Endothelial cell (in vitro differentiated cells): ENCODE data around the gene RNASET2. TPM values are rescaled to one million over a fixed set of nuclear protein-coding genes. Genes with fewer than 3 reads are reported as not detected.
A peak's percentile ranks its signal among the peaks of the same experiment; 100 is the strongest.

Experiments
- DNase-seq: peaks from one replicate; pipeline ENCODE4 v3.0.0; 2021; ENCODE audit warnings: low spot score
- H3K27ac Mint-ChIP-seq: one replicate; pipeline ENCODE4 v1.8.0; 2021; ENCODE audit warnings: mixed read lengths, inconsistent platforms; ENCODE audit not compliant: unreplicated experiment
- H3K27me3 Mint-ChIP-seq: one replicate; pipeline ENCODE4 v1.8.0; 2021; ENCODE audit warnings: mild to moderate bottlenecking, moderate library complexity, mixed read lengths, inconsistent platforms; ENCODE audit not compliant: unreplicated experiment
- H3K36me3 Mint-ChIP-seq: one replicate; pipeline ENCODE4 v1.8.0; 2021; ENCODE audit warnings: mild to moderate bottlenecking, low read depth, mixed read lengths, inconsistent platforms; ENCODE audit not compliant: unreplicated experiment
- H3K4me1 Mint-ChIP-seq: one replicate; pipeline ENCODE4 v1.8.0; 2021; ENCODE audit warnings: mild to moderate bottlenecking, mixed read lengths, inconsistent platforms; ENCODE audit not compliant: unreplicated experiment
- H3K4me3 Mint-ChIP-seq: one replicate; pipeline ENCODE4 v1.8.0; 2021; ENCODE audit warnings: mild to moderate bottlenecking, mixed read lengths, inconsistent platforms; ENCODE audit not compliant: unreplicated experiment
- H3K9me3 Mint-ChIP-seq: one replicate; pipeline ENCODE4 v1.8.0; 2021; ENCODE audit warnings: mixed read lengths, inconsistent platforms; ENCODE audit not compliant: unreplicated experiment
- total RNA-seq: library from RNA; stranded (reverse); fragmentation: NEBNext Ultra II Directional; extraction: Animal tissue kit (Norgen Biotek cat#: 25700); gene quantifications from one replicate; pipeline ENCODE4 v1.2.1, GENCODE V29; 2021; ENCODE audit not compliant: unreplicated experiment
- TF ChIP-seq, protein P1 (sequence below): fragments of 200-600 bp; sonication (generic); IDR thresholded peaks from one replicate; pipeline ENCODE4 v1.5.0; 2021; ENCODE audit warnings: antibody characterized with exemption; ENCODE audit not compliant: unreplicated experiment

The RNASET2 gene
- total RNA-seq, 1 donor from 2014 or later = 11.6 TPM

- DNase-seq = no peak
- H3K9me3 Mint-ChIP-seq = peaks cover 3% of the 10 kb centered on the region
- TF ChIP-seq, protein P1, sequence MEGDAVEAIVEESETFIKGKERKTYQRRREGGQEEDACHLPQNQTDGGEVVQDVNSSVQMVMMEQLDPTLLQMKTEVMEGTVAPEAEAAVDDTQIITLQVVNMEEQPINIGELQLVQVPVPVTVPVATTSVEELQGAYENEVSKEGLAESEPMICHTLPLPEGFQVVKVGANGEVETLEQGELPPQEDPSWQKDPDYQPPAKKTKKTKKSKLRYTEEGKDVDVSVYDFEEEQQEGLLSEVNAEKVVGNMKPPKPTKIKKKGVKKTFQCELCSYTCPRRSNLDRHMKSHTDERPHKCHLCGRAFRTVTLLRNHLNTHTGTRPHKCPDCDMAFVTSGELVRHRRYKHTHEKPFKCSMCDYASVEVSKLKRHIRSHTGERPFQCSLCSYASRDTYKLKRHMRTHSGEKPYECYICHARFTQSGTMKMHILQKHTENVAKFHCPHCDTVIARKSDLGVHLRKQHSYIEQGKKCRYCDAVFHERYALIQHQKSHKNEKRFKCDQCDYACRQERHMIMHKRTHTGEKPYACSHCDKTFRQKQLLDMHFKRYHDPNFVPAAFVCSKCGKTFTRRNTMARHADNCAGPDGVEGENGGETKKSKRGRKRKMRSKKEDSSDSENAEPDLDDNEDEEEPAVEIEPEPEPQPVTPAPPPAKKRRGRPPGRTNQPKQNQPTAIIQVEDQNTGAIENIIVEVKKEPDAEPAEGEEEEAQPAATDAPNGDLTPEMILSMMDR = no peak
- peak overlapping the region; percentile 60 for H3K4me3 Mint-ChIP-seq
- peaks cover 34% of the 10 kb centered on the region for H3K4me1 Mint-ChIP-seq
- H3K36me3 Mint-ChIP-seq = peaks cover 12% of the 10 kb centered on the region
- no peak overlapping the region for H3K27ac Mint-ChIP-seq
- peaks cover 13% of the 10 kb centered on the region for H3K27me3 Mint-ChIP-seq
These were observed 3.7 kb upstream of the RNASET2 start for GRCh38 chr6:166959911-166960608.

GRCh38 chr6:166958926-166959861, 2.8 kb upstream of the RNASET2 start:
- Mint-ChIP-seq H3K27ac (peak overlapping the region; percentile 28), H3K4me3 (peak overlapping the region; percentile 60), H3K27me3 (peaks cover 17% of the 10 kb centered on the region), H3K4me1 (peaks cover 36% of the 10 kb centered on the region), H3K36me3 (peaks cover 14% of the 10 kb centered on the region), H3K9me3 (peaks cover 4% of the 10 kb centered on the region)
- DNase-seq = no peak
- TF ChIP-seq, protein P1 = no peak

GRCh38 chr6:166957805-166958076, 1.4 kb upstream of the RNASET2 start:
- Mint-ChIP-seq H3K4me1 (peaks cover 36% of the 10 kb centered on the region), H3K27ac (peak overlapping the region; percentile 55), H3K27me3 (peaks cover 20% of the 10 kb centered on the region), H3K36me3 (peaks cover 14% of the 10 kb centered on the region), H3K9me3 (peaks cover 4% of the 10 kb centered on the region), H3K4me3 (peak overlapping the region; percentile 94)
- TF ChIP-seq, protein P1 = no peak
- DNase-seq = no peak

- TF ChIP-seq, protein P1 = no peak
- Mint-ChIP-seq H3K4me1 (peaks cover 36% of the 10 kb centered on the region), H3K27me3 (peaks cover 20% of the 10 kb centered on the region), H3K27ac (no peak overlapping the region), H3K4me3 (peak overlapping the region; percentile 94), H3K9me3 (peaks cover 4% of the 10 kb centered on the region), H3K36me3 (peaks cover 14% of the 10 kb centered on the region)
- DNase-seq = no peak
These were observed 896 bp upstream of the RNASET2 start for GRCh38 chr6:166957087-166957804.
